Activated T-cell treated with anti-CD3 and anti-CD28 coated beads, Interleukin-2, amount 50 U/mL, for 72 hours (primary cell): ENCODE measurements around the gene IGIP. TPM values are rescaled to one million over a fixed set of nuclear protein-coding genes. Genes with fewer than 3 reads are reported as not detected.

ENCODE experiments used
- total RNA-seq, 2 donors: library from RNA; stranded (reverse); gene quantifications; one replicate each; pipeline ENCODE4 v1.2.3, GENCODE V29; 2022

IGIP gene
- total RNA-seq, 2 donors from 2014 or later, result 5.5 to 6.5 TPM

Other genes starting within 250 kb of the IGIP start
- gene NRG2, start 82.6 kb upstream of the IGIP start, total RNA-seq, result under 1 TPM; 0.07 to 0.23 TPM
- gene PURA, start 11.8 kb upstream of the IGIP start, total RNA-seq, result 10 to 100 TPM; 11.9 to 14.2 TPM
- 10 to 100 TPM; 15.3 to 18.9 TPM for gene CYSTM1, start 49.3 kb downstream of the IGIP start, total RNA-seq
- gene PFDN1, start 177.2 kb downstream of the IGIP start, total RNA-seq, result 10 to 100 TPM; 56.3 to 57.9 TPM
- 10 to 100 TPM in 1 of 2 donors, 1 to 10 TPM in 1; 9.6 to 13.6 TPM for gene HBEGF, start 220.7 kb downstream of the IGIP start, total RNA-seq
- gene SLC4A9, start 234.3 kb downstream of the IGIP start, total RNA-seq, result under 1 TPM; 0.07 to 0.56 TPM